GM12878 (cell line): ENCODE results near the gene TMEM237. TPM values are rescaled to one million over a fixed set of nuclear protein-coding genes. Genes with fewer than 3 reads are reported as not detected.

Experiments used
- ATAC-seq: fragments of 200-7000 bp; cut with Tn5 transposase; 3 replicates; pipeline ENCODE4 v1.9.1; 2020; ENCODE audit warnings: mild to moderate bottlenecking, moderate library complexity
- BruUV-seq: library from RNA; stranded (reverse); fragments of 400-500 nt; replicated peaks from 2 replicates; lab custom pipeline; 2021; lab: Mats Ljungman, UMichigan
- CTCF ChIA-PET: fragments of 300-600 bp; sonication (Branson Sonifier 250); formaldehyde crosslinking; extraction: SDS; loops from one replicate; lab custom pipeline; 2021; ENCODE audit warnings: inconsistent platforms; lab: Yijun Ruan, JAX
- POLR2A ChIA-PET: fragments of 350-600 bp; formaldehyde crosslinking; extraction: SDS; loops from one replicate; lab custom pipeline; 2021; ENCODE audit warnings: inconsistent platforms; lab: Charles Lee
- RAD21 ChIA-PET: fragments of 300-600 bp; sonication (Branson Sonifier 250); formaldehyde crosslinking; loops from one replicate; lab custom pipeline; 2023; ENCODE audit warnings: antibody characterized with exemption; ENCODE audit not compliant: unreplicated experiment; lab: Charles Lee
- SMC1A ChIA-PET: fragments of 300-600 bp; sonication (Branson Sonifier 250); formaldehyde crosslinking; loops from one replicate; lab custom pipeline; 2023; ENCODE audit not compliant: unreplicated experiment, uncharacterized antibody; lab: Charles Lee
- DNase-seq: peaks from one replicate; pipeline ENCODE4 v3.0.0-alpha.2; 2011; ENCODE audit warnings: low read depth, low spot score
- FAIRE-seq: peaks from 3 replicates; lab custom pipeline; 2011; peaks lifted over from hg19 to GRCh38; lab: Jason Lieb, UNC
- H2AFZ ChIP-seq: 2 replicates; pipeline ENCODE4 v1.6.0; 2011; ENCODE audit warnings: low read depth, low read length, control low read depth; ENCODE audit not compliant: control insufficient read depth
- H3K27ac ChIP-seq: 2 replicates; pipeline ENCODE4 v1.5.1; 2011; ENCODE audit warnings: control low read depth; ENCODE audit not compliant: control insufficient read depth, insufficient read depth
- H3K27me3 ChIP-seq, 2 experiments: replicated peaks in 1 of 2; 2 replicates each; pipeline versions ENCODE4 v1.6.0 to v1.6.1; 2011; ENCODE audit warnings: low read length in 1 of 2; ENCODE audit not compliant: control insufficient read depth in 2 of 2, insufficient read depth in 2 of 2
- H3K36me3 ChIP-seq, 2 experiments: 2 replicates each; pipeline ENCODE4 v1.5.1; 2011; ENCODE audit warnings: low read length in 1 of 2; ENCODE audit not compliant: control insufficient read depth in 2 of 2, insufficient read depth in 2 of 2
- H3K4me1 ChIP-seq: 2 replicates; pipeline ENCODE4 v1.6.1; 2011; ENCODE audit warnings: mild to moderate bottlenecking, low read length, moderate library complexity, mixed read lengths; ENCODE audit not compliant: control insufficient read depth, insufficient read depth
- H3K4me2 ChIP-seq: 2 replicates; pipeline ENCODE4 v1.6.0; 2011; ENCODE audit warnings: control low read depth; ENCODE audit not compliant: control insufficient read depth, insufficient read depth
- H3K4me3 ChIP-seq: fragments of 200-600 bp; sonication (generic); 2 replicates; pipeline ENCODE4 v1.5.1; 2016
- H3K79me2 ChIP-seq: 2 replicates; pipeline ENCODE4 v1.6.0; 2011; ENCODE audit warnings: low read length; ENCODE audit not compliant: control insufficient read depth, insufficient read depth
- H3K9ac ChIP-seq: 2 replicates; pipeline ENCODE4 v1.8.0; 2011; ENCODE audit warnings: low read length, control low read depth, mixed read lengths; ENCODE audit not compliant: control insufficient read depth, insufficient read depth
- H3K9me3 ChIP-seq: replicated peaks from 3 replicates; pipeline ENCODE4 v1.5.1; 2011; ENCODE audit warnings: mild to moderate bottlenecking, low read length; ENCODE audit not compliant: control insufficient read depth, insufficient read depth
- H4K20me1 ChIP-seq: 2 replicates; pipeline ENCODE4 v1.6.0; 2011; ENCODE audit not compliant: control insufficient read depth, insufficient read depth
- BACH1 ChIP-seq: fragments of 450-650 bp; IDR thresholded peaks from 2 replicates; pipeline ENCODE4 v1.6.1; 2017; ENCODE audit warnings: mild to moderate bottlenecking, borderline replicate concordance
- HCFC1 ChIP-seq: fragments of 150-350 bp; IDR thresholded peaks from 2 replicates; pipeline ENCODE4 v1.6.1; 2014; ENCODE audit warnings: low read length
- HDAC6 ChIP-seq: fragments of 200-600 bp; sonication (generic); IDR thresholded peaks from one replicate; pipeline ENCODE4 v1.8.0; 2017; ENCODE audit warnings: antibody characterized with exemption; ENCODE audit not compliant: unreplicated experiment
- JUND ChIP-seq: IDR thresholded peaks from 2 replicates; pipeline ENCODE4 v1.6.1; 2012; ENCODE audit warnings: low read depth, mild to moderate bottlenecking, low read length, improper control_type of control experiment, moderate library complexity
- RAD51 ChIP-seq: fragments of 450-650 bp; IDR thresholded peaks from 2 replicates; pipeline ENCODE4 v1.6.1; 2016; ENCODE audit warnings: moderate library complexity, mild to moderate bottlenecking, inconsistent platforms
- WGBS: methylation state at CpG from one replicate; pipeline ENCODE4 v1.1.6; 2016; ENCODE audit warnings: low lambda C conversion rate; ENCODE audit not compliant: insufficient replicate concordance, insufficient coverage; ENCODE audit errors: missing lambda C conversion rate; 5-methylcytosine and 5-hydroxymethylcytosine counted together
- in situ Hi-C: fragments of 300-500 bp; cut with MboI; formaldehyde crosslinking; loops from 9 replicates; pipeline ENCODE4 v1.14.3; 2018; ENCODE audit warnings: mixed read lengths
- intact Hi-C: fragments of 100-400 bp; cut with micrococcal nuclease; formaldehyde crosslinking; loops from one replicate; pipeline ENCODE4 v1.14.2; 2022; ENCODE audit not compliant: unreplicated experiment
- polyA plus RNA-seq, 11 experiments: library from polyadenylated mRNA; depleted of rRNA in 4 of 11; unstranded in 6 of 11; stranded (reverse) in 5 of 11; fragments of >200 nt; fragmentation: Nextera tagmentation in 4 of 11; fragmentation: Illumina TruSeq in 1 of 11; extraction: Ambion mirVana in 4 of 11; extraction: Trizol in 1 of 11; gene quantifications; 1 replicate in 1 of 11; 2 replicates in 10 of 11; pipeline versions ENCODE4 v1.2.1 to v1.2.3, GENCODE V29; 2011 to 2016; ENCODE audit warnings: inconsistent platforms in 2 of 11, missing spikeins in 2 of 11, low read depth in 1 of 11
- total RNA-seq, 4 experiments: library from RNA; depleted of rRNA in 3 of 4; stranded (reverse); fragments of >200 nt in 3 of 4; fragmentation: Illumina TruSeq in 1 of 4; extraction: Trizol in 1 of 4; gene quantifications; 2 replicates each; pipeline versions ENCODE4 v1.2.1 to v1.2.3, GENCODE V29; 2013 to 2021
- TF ChIP-seq, protein P1 (sequence below): IDR thresholded peaks from 2 replicates; pipeline ENCODE4 v1.6.1; 2012; ENCODE audit warnings: low read depth, low read length, improper control_type of control experiment
- TF ChIP-seq, protein P2 (sequence below): IDR thresholded peaks from 2 replicates; pipeline ENCODE4 v1.6.1; 2011; ENCODE audit warnings: borderline replicate concordance, low read depth, mild to moderate bottlenecking, moderate library complexity, low read length; ENCODE audit not compliant: insufficient read depth, poor library complexity, severe bottlenecking
- TF ChIP-seq, protein P3 (sequence below): IDR thresholded peaks from 2 replicates; pipeline ENCODE4 v1.6.1; 2012; ENCODE audit warnings: improper control_type of control experiment, low read depth, low read length; ENCODE audit not compliant: insufficient replicate concordance
- TF ChIP-seq, protein P4 (sequence below): fragments of 450-650 bp; IDR thresholded peaks from 2 replicates; pipeline ENCODE4 v1.6.1; 2016; ENCODE audit warnings: mild to moderate bottlenecking

TMEM237 gene
- total and polyA plus RNA-seq, 10 of the 15 experiments (the other 5 are each of a cell fraction or from before 2014, with no cell fraction given), result 15.0 to 43.7 (median 29.3) TPM

DNA sequence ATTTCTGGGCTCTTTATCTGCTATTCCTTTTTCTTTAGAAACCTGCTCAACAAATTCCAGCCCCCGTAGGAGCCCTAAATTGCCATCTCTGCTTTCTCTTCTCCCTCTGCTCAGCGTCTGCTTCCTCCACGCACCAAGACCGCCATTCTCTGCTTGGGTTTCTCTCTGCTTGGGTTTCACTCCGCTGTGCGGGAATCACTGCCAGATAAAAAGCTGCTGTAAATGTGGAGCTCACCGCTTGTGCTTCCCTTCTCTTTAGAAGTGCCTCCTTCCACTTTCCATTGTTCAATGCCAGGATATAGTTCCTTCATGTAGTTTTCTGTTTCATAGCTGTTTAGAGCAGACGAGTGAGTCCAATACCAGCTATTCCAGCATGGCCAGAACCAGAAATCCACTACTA lies 45.9 kb downstream of the TMEM237 start:
- ChIA-PET RAD21 (no interaction called here), CTCF (no interaction called here), POLR2A (no interaction called here), SMC1A (no interaction called here)
- DNase-seq, result no peak
- no peak for FAIRE-seq
- Histone ChIP-seq H3K27me3 (no peaks in the 10 kb centered on the region), H3K79me2 (no peaks in the 10 kb centered on the region), H4K20me1 (no peaks in the 10 kb centered on the region), H3K4me3 (no peak overlapping the region), H3K27ac (no peak overlapping the region), H3K4me2 (no peak overlapping the region), H3K9me3 (no peaks in the 10 kb centered on the region; the same call in 2 of the 3 replicates), H3K36me3 (no peaks in the 10 kb centered on the region), H3K4me1 (no peaks in the 10 kb centered on the region), H2AFZ (no peak overlapping the region), H3K9ac (no peak overlapping the region)
- 54% methylated on average over 8 of the region's 8 CpGs for WGBS
- intact Hi-C loops, result no loop called here
- no peak for ATAC-seq
- in situ Hi-C loops, result no loop called here
- no TSS peak for BruUV-seq
- TF ChIP-seq, protein P1, sequence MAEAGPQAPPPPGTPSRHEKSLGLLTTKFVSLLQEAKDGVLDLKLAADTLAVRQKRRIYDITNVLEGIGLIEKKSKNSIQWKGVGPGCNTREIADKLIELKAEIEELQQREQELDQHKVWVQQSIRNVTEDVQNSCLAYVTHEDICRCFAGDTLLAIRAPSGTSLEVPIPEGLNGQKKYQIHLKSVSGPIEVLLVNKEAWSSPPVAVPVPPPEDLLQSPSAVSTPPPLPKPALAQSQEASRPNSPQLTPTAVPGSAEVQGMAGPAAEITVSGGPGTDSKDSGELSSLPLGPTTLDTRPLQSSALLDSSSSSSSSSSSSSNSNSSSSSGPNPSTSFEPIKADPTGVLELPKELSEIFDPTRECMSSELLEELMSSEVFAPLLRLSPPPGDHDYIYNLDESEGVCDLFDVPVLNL, result no peak
- TF ChIP-seq HCFC1 (no peak), RAD51 (no peak), BACH1 (no peak)

DNA sequence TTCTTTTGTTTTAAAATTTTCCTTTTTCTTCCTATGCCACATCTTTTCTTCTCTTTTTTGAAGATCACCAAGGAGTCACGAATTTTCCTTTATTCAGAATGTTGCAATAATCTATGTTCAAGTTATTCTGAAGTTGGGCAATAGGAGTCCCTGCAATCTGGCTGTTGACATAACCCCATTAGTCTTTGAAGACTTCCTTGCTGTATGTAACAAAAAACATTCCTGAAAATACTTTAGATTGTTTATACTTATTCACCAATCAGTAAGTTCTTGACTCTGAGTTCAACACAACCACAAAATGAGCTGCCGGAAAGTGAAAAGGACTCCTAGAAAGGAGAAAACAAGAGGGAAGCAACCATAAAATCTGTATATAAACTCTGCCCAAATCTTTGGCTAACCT lies 62.8 kb downstream of the TMEM237 start:
- in situ Hi-C loops, result no loop called here
- Histone ChIP-seq H3K9me3 (no peaks in the 10 kb centered on the region), H2AFZ (no peak overlapping the region), H3K27ac (no peak overlapping the region), H3K79me2 (no peaks in the 10 kb centered on the region), H3K36me3 (no peaks in the 10 kb centered on the region), H3K9ac (no peak overlapping the region), H4K20me1 (no peaks in the 10 kb centered on the region), H3K4me3 (no peak overlapping the region), H3K4me2 (no peak overlapping the region), H3K27me3 (no peaks in the 10 kb centered on the region), H3K4me1 (no peaks in the 10 kb centered on the region)
- WGBS, result 43% methylated on average over 2 of the region's 2 CpGs
- ChIA-PET RAD21 (no interaction called here), SMC1A (no interaction called here), CTCF (no interaction called here), POLR2A (no interaction called here)
- intact Hi-C loops, result no loop called here
- no peak for DNase-seq
- no peak for ATAC-seq
- no peak for FAIRE-seq
- no TSS peak for BruUV-seq
- TF ChIP-seq JUND, result no peak
- TF ChIP-seq, protein P2, sequence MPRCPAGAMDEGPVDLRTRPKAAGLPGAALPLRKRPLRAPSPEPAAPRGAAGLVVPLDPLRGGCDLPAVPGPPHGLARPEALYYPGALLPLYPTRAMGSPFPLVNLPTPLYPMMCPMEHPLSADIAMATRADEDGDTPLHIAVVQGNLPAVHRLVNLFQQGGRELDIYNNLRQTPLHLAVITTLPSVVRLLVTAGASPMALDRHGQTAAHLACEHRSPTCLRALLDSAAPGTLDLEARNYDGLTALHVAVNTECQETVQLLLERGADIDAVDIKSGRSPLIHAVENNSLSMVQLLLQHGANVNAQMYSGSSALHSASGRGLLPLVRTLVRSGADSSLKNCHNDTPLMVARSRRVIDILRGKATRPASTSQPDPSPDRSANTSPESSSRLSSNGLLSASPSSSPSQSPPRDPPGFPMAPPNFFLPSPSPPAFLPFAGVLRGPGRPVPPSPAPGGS, result no peak
- TF ChIP-seq HDAC6, result no peak
- TF ChIP-seq, protein P3, sequence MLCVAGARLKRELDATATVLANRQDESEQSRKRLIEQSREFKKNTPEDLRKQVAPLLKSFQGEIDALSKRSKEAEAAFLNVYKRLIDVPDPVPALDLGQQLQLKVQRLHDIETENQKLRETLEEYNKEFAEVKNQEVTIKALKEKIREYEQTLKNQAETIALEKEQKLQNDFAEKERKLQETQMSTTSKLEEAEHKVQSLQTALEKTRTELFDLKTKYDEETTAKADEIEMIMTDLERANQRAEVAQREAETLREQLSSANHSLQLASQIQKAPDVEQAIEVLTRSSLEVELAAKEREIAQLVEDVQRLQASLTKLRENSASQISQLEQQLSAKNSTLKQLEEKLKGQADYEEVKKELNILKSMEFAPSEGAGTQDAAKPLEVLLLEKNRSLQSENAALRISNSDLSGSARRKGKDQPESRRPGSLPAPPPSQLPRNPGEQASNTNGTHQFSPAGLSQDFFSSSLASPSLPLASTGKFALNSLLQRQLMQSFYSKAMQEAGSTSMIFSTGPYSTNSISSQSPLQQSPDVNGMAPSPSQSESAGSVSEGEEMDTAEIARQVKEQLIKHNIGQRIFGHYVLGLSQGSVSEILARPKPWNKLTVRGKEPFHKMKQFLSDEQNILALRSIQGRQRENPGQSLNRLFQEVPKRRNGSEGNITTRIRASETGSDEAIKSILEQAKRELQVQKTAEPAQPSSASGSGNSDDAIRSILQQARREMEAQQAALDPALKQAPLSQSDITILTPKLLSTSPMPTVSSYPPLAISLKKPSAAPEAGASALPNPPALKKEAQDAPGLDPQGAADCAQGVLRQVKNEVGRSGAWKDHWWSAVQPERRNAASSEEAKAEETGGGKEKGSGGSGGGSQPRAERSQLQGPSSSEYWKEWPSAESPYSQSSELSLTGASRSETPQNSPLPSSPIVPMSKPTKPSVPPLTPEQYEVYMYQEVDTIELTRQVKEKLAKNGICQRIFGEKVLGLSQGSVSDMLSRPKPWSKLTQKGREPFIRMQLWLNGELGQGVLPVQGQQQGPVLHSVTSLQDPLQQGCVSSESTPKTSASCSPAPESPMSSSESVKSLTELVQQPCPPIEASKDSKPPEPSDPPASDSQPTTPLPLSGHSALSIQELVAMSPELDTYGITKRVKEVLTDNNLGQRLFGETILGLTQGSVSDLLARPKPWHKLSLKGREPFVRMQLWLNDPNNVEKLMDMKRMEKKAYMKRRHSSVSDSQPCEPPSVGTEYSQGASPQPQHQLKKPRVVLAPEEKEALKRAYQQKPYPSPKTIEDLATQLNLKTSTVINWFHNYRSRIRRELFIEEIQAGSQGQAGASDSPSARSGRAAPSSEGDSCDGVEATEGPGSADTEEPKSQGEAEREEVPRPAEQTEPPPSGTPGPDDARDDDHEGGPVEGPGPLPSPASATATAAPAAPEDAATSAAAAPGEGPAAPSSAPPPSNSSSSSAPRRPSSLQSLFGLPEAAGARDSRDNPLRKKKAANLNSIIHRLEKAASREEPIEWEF, result no peak
- TF ChIP-seq, protein P4, sequence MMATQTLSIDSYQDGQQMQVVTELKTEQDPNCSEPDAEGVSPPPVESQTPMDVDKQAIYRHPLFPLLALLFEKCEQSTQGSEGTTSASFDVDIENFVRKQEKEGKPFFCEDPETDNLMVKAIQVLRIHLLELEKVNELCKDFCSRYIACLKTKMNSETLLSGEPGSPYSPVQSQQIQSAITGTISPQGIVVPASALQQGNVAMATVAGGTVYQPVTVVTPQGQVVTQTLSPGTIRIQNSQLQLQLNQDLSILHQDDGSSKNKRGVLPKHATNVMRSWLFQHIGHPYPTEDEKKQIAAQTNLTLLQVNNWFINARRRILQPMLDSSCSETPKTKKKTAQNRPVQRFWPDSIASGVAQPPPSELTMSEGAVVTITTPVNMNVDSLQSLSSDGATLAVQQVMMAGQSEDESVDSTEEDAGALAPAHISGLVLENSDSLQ, result no peak
